Calu3 (cell line): Measurements from ENCODE around the gene DSCAML1. TPM values are rescaled to one million over a fixed set of nuclear protein-coding genes. Genes with fewer than 3 reads are reported as not detected.

Experiments used
- BruUV-seq: library from RNA; stranded (reverse); fragments of 400-500 nt; replicated peaks from 2 replicates; lab custom pipeline; 2021; lab: Mats Ljungman, UMichigan
- CTCF ChIA-PET: fragments of 300-600 bp; sonication (Branson Sonifier 250); formaldehyde crosslinking; loops from one replicate; lab custom pipeline; 2022; ENCODE audit warnings: antibody characterized with exemption; lab: Charles Lee
- DNase-seq: peaks from one replicate; pipeline ENCODE4 v3.0.0; 2022
- H3K27ac Mint-ChIP-seq: one replicate; pipeline ENCODE4 v1.8.0; 2022; ENCODE audit warnings: mixed read lengths; ENCODE audit not compliant: unreplicated experiment
- H3K27me3 Mint-ChIP-seq: one replicate; pipeline ENCODE4 v1.8.0; 2022; ENCODE audit warnings: mixed read lengths; ENCODE audit not compliant: unreplicated experiment
- H3K36me3 Mint-ChIP-seq: one replicate; pipeline ENCODE4 v1.8.0; 2022; ENCODE audit warnings: mild to moderate bottlenecking, moderate library complexity, mixed read lengths; ENCODE audit not compliant: insufficient read depth, unreplicated experiment
- H3K4me1 Mint-ChIP-seq: one replicate; pipeline ENCODE4 v1.8.0; 2022; ENCODE audit warnings: mild to moderate bottlenecking, low read depth, mixed read lengths; ENCODE audit not compliant: unreplicated experiment
- H3K4me3 Mint-ChIP-seq: one replicate; pipeline ENCODE4 v1.8.0; 2022; ENCODE audit warnings: mild to moderate bottlenecking, low read depth, moderate library complexity, mixed read lengths; ENCODE audit not compliant: unreplicated experiment
- H3K9me3 Mint-ChIP-seq: one replicate; pipeline ENCODE4 v1.8.0; 2022; ENCODE audit warnings: low read depth, mixed read lengths; ENCODE audit not compliant: unreplicated experiment
- CTCF ChIP-seq: fragments of 200-600 bp; IDR thresholded peaks from one replicate; pipeline ENCODE4 v1.8.0; 2022; ENCODE audit warnings: antibody characterized with exemption; ENCODE audit not compliant: unreplicated experiment
- intact Hi-C: fragments of 100-400 bp; cut with micrococcal nuclease; formaldehyde crosslinking; loops from one replicate; pipeline ENCODE4 v1.10.0; 2022; ENCODE audit not compliant: unreplicated experiment
- total RNA-seq: library from RNA; stranded (reverse); gene quantifications from 2 replicates; pipeline ENCODE4 v1.2.3, GENCODE V29; 2022

Gene DSCAML1
- total RNA-seq, 1 experiment from 2014 or later: 0.07 TPM

- intact Hi-C loops: no loop called here
- CTCF ChIA-PET: no interaction called here
- DNase-seq: no peak
- BruUV-seq: no TSS peak
- H3K27me3 Mint-ChIP-seq: peaks cover 56% of the 10 kb centered on the region
- H3K36me3 Mint-ChIP-seq: no peaks in the 10 kb centered on the region
- no peaks in the 10 kb centered on the region for H3K4me1 Mint-ChIP-seq
- TF ChIP-seq CTCF: no peak
- no peak overlapping the region for H3K27ac Mint-ChIP-seq
- no peaks in the 10 kb centered on the region for H3K9me3 Mint-ChIP-seq
- H3K4me3 Mint-ChIP-seq: no peak overlapping the region
Observed at GRCh38 chr11:117684111-117684510, 112.9 kb downstream of the DSCAML1 start.

- intact Hi-C loops: no loop called here
- H3K4me1 Mint-ChIP-seq: no peaks in the 10 kb centered on the region
- H3K27me3 Mint-ChIP-seq: peaks cover 72% of the 10 kb centered on the region
- H3K9me3 Mint-ChIP-seq: no peaks in the 10 kb centered on the region
- H3K27ac Mint-ChIP-seq: no peak overlapping the region
- no peak overlapping the region for H3K4me3 Mint-ChIP-seq
- no peaks in the 10 kb centered on the region for H3K36me3 Mint-ChIP-seq
- DNase-seq: no peak
- TF ChIP-seq CTCF: no peak
- CTCF ChIA-PET: no interaction called here
- no TSS peak for BruUV-seq
Observed at GRCh38 chr11:117681438-117681837, 115.6 kb downstream of the DSCAML1 start.

GRCh38 chr11:117679461-117679860 is 117.6 kb downstream of the DSCAML1 start:
- BruUV-seq: no TSS peak
- peaks cover 85% of the 10 kb centered on the region for H3K27me3 Mint-ChIP-seq
- CTCF ChIA-PET: no interaction called here

GRCh38 chr11:117678658-117679406 is 118.2 kb downstream of the DSCAML1 start:
- DNase-seq: no peak
- TF ChIP-seq CTCF: no peak
- CTCF ChIA-PET: no interaction called here
- intact Hi-C loops: no loop called here
- H3K9me3 Mint-ChIP-seq: no peaks in the 10 kb centered on the region
- H3K27ac Mint-ChIP-seq: no peak overlapping the region
- no peaks in the 10 kb centered on the region for H3K36me3 Mint-ChIP-seq
- no peaks in the 10 kb centered on the region for H3K4me1 Mint-ChIP-seq
- H3K4me3 Mint-ChIP-seq: no peak overlapping the region
- BruUV-seq: no TSS peak
- H3K27me3 Mint-ChIP-seq: peaks cover 91% of the 10 kb centered on the region

More at GRCh38 chr11:117679461-117679860, 117.6 kb downstream of the DSCAML1 start:
- no peaks in the 10 kb centered on the region for H3K9me3 Mint-ChIP-seq
- no peaks in the 10 kb centered on the region for H3K4me1 Mint-ChIP-seq
- H3K27ac Mint-ChIP-seq: no peak overlapping the region
- no peak for TF ChIP-seq CTCF
- no peak for DNase-seq
- no peaks in the 10 kb centered on the region for H3K36me3 Mint-ChIP-seq
- intact Hi-C loops: no loop called here
- H3K4me3 Mint-ChIP-seq: no peak overlapping the region
